ENCODE results near the gene CD47.

- TF ChIP-seq POLR2A (IDR thresholded peaks at IDR 0.05) (no peak), CTCF (IDR thresholded peaks at IDR 0.05) (no peak), EP300 (IDR thresholded peaks at IDR 0.05) (no peak)
These were observed 5.9 kb upstream of the CD47 start for GRCh38 chr3:108096532-108097321.

Data from stomach (tissue), 4 donors.